Measurements from ENCODE around the gene FBXL14. TPM values are rescaled to one million over a fixed set of nuclear protein-coding genes. Genes with fewer than 3 reads are reported as not detected.
A peak's percentile ranks its signal among the peaks of the same experiment; 100 is the strongest.

FBXL14 gene
- total RNA-seq, 1 donor from 2014 or later = 16.7 TPM

DNA sequence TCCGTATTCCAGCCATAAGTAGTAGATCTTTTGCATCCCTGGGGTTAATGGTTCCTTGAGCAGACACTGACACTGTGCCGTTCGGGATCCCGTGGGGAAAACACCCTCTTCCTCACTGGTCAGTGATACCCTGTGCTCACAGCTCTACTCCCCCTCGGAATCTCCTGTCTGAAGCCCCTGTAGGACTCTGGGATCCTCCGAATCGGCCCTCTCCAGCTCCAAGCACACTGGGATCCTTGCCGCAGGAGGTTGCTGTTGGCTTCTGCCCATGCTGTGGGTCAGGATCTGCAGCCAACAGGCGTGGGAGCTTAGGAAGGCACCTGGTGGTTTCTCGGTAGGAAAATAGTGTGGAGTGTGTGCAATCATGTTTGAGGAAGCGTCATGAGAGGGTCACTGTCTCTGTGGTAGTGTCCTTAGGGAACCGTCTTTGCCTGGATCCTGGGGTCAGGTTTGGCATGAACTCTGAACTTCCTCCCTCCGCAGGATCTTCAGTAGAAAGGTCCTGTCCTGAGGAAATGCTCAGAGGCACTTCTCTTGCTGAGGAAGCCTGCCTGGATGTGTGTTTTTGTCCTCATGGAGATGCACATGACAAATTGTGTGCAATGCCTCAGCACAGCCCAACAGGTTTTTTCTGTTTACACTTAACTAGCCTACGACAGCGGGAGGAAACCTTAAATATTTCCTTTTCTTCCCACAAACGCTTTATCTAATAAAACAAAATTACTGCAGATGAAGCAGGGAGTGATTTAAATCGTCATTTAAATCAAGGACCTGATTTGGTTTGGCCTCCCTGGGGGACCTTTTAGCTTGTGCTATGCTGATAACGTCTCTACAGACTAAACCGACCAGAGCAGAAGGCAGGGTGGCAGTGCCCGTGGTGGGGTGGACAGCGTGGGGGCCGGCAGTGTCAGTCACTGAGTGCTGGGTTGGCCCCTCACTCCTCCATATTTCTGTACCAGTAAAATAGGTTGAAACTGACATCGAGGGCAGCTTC lies 18.7 kb downstream of the FBXL14 start:
- H3K27me3 Mint-ChIP-seq = peaks cover 59% of the 10 kb centered on the region
- no peaks in the 10 kb centered on the region for H3K9me3 Mint-ChIP-seq
- H3K4me1 Mint-ChIP-seq (ENCODE audit: unreplicated experiment) = peaks cover 17% of the 10 kb centered on the region
- TF ChIP-seq, protein P1, sequence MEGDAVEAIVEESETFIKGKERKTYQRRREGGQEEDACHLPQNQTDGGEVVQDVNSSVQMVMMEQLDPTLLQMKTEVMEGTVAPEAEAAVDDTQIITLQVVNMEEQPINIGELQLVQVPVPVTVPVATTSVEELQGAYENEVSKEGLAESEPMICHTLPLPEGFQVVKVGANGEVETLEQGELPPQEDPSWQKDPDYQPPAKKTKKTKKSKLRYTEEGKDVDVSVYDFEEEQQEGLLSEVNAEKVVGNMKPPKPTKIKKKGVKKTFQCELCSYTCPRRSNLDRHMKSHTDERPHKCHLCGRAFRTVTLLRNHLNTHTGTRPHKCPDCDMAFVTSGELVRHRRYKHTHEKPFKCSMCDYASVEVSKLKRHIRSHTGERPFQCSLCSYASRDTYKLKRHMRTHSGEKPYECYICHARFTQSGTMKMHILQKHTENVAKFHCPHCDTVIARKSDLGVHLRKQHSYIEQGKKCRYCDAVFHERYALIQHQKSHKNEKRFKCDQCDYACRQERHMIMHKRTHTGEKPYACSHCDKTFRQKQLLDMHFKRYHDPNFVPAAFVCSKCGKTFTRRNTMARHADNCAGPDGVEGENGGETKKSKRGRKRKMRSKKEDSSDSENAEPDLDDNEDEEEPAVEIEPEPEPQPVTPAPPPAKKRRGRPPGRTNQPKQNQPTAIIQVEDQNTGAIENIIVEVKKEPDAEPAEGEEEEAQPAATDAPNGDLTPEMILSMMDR (conservative IDR thresholded peaks at IDR 0.05) = no peak
- H3K27ac Mint-ChIP-seq = peak overlapping the region; percentile 66
- peaks cover 17% of the 10 kb centered on the region for H3K36me3 Mint-ChIP-seq
- DNase-seq (ENCODE audit: extremely low spot score, unreplicated experiment) = no peak
- peak overlapping the region; percentile 55 for H3K4me3 Mint-ChIP-seq

DNA sequence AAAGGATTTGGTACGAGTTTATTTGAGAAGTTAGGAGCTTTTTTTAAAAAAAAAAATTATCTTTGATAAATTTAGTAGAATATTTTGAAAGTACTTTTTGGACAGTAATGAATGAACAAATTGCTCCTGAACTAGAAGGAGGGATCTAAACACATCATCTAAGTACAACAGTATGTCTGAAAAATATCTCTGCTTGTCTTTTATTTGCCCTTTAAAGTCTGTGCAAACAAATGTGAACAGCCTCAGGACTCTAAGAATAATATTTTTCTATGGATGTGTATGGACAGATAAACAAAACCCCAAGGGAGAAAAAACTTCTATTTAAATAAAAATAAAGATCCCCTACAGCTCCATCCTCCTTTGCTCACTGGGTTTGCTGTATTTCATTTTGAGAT lies 19.5 kb downstream of the FBXL14 start:
- H3K27me3 Mint-ChIP-seq = peaks cover 59% of the 10 kb centered on the region
- H3K36me3 Mint-ChIP-seq = peaks cover 25% of the 10 kb centered on the region
- TF ChIP-seq, protein P1 (conservative IDR thresholded peaks at IDR 0.05) = no peak
- peaks cover 17% of the 10 kb centered on the region for H3K4me1 Mint-ChIP-seq (ENCODE audit: unreplicated experiment)
- no peak overlapping the region for H3K27ac Mint-ChIP-seq
- H3K4me3 Mint-ChIP-seq = no peak overlapping the region
- DNase-seq (ENCODE audit: extremely low spot score, unreplicated experiment) = no peak
- H3K9me3 Mint-ChIP-seq = no peaks in the 10 kb centered on the region

DNA sequence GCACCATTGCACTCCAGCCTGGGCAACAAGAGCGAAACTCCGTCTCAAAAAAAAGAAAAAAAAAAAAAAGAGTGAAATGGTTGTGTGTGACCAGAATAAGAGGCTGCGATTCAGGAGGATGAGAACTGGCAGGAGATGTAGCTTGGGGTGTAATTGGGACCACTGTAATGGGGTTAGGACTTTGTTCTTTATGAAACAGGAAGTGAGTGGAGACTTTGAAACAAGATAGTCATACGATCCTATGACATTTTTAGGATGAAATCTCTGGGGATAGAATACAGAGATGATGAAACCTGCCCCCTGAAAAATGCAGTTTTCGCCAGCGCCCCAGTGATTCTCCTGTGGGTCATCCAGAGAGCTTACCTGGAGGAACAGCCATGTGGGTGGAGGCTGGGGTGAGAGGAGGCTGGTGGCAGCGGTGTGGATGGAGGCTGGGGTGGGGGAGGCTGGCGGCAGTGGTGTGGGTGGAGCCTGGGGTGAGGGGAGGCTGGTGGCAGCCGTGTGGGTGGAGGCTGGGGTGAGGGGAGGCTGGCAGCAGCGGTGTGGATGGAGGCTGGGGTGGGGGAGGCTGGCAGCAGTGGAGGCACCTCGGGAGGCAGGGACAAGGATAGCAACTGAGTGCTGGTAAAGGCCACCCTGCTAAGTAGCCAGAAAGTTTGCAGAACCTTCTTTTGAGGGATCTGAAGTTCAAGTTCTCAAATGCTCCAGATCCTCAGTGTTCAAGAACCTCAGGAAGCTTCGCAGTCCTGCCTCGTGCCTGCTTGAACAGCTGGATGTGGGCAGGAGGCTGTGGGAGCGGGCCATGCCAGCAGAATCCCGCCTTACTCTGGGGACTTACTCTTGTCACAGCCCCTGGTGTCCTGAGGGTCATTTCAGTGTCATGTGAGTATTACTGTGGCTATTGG lies 20.2 kb downstream of the FBXL14 start:
- no peak for DNase-seq (ENCODE audit: extremely low spot score, unreplicated experiment)
- Mint-ChIP-seq H3K27ac (no peak overlapping the region), H3K9me3 (no peaks in the 10 kb centered on the region), H3K4me1 (ENCODE audit: unreplicated experiment) (peaks cover 17% of the 10 kb centered on the region), H3K27me3 (peaks cover 60% of the 10 kb centered on the region), H3K36me3 (peaks cover 25% of the 10 kb centered on the region), H3K4me3 (peak overlapping the region; percentile 18)
- TF ChIP-seq, protein P1 (conservative IDR thresholded peaks at IDR 0.05) = no peak

DNA sequence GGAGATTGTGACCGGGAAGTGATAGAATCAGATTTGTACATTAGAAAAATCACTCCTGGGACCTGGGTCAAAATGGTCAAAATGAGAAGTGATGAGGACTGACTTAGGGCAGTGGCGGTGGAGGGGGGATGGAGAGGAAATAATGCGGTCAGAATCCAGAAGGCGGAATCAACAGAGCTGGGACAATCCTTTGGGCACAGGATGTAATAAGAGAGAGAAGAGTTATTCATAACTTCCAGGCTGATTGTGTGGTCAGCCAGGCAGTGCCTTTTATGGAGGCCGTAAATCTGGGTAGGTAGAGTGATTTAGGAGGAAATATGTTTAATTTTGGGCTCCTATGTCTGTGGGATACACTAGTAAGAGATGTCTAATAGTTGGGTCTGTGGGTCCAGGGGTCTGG lies 21.6 kb downstream of the FBXL14 start:
- Mint-ChIP-seq H3K4me3 (peak overlapping the region; percentile 13), H3K4me1 (ENCODE audit: unreplicated experiment) (peaks cover 17% of the 10 kb centered on the region), H3K27ac (no peak overlapping the region), H3K9me3 (no peaks in the 10 kb centered on the region), H3K36me3 (peaks cover 25% of the 10 kb centered on the region), H3K27me3 (peaks cover 59% of the 10 kb centered on the region)
- TF ChIP-seq, protein P1 (conservative IDR thresholded peaks at IDR 0.05) = no peak
- no peak for DNase-seq (ENCODE audit: extremely low spot score, unreplicated experiment)

DNA sequence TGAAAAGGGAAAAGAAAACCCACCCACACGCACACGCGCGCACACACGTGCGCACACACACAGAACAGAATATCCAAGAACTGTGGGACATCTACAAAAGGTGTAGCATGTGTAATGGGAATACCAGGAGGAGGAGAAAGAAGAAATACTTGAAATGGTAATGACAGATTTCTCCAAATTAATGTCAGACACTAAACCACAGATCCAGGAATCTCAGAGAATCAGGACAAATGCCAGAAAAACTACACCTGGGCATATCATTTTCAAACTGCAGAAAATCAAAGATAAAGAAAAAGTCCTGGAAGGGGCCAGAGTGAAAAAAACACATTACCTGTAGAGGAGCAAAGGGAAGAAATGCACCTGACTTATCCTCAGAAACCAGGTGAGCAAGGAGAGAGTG lies 26.5 kb downstream of the FBXL14 start:
- no peak overlapping the region for H3K4me3 Mint-ChIP-seq
- H3K27me3 Mint-ChIP-seq = peaks cover 54% of the 10 kb centered on the region
- H3K9me3 Mint-ChIP-seq = no peaks in the 10 kb centered on the region
- H3K4me1 Mint-ChIP-seq (ENCODE audit: unreplicated experiment) = peaks cover 10% of the 10 kb centered on the region
- no peak for DNase-seq (ENCODE audit: extremely low spot score, unreplicated experiment)
- TF ChIP-seq, protein P1 (conservative IDR thresholded peaks at IDR 0.05) = no peak
- no peak overlapping the region for H3K27ac Mint-ChIP-seq
- H3K36me3 Mint-ChIP-seq = peaks cover 31% of the 10 kb centered on the region
